IPS-11a (cell line): ENCODE results near the gene PRSS56.

Experiments used
- H3K4me3 ChIP-seq: one replicate; pipeline ENCODE4 v1.5.1; 2013; ENCODE audit warnings: low read depth, low read length, control low read depth

PRSS56 gene

DNA sequence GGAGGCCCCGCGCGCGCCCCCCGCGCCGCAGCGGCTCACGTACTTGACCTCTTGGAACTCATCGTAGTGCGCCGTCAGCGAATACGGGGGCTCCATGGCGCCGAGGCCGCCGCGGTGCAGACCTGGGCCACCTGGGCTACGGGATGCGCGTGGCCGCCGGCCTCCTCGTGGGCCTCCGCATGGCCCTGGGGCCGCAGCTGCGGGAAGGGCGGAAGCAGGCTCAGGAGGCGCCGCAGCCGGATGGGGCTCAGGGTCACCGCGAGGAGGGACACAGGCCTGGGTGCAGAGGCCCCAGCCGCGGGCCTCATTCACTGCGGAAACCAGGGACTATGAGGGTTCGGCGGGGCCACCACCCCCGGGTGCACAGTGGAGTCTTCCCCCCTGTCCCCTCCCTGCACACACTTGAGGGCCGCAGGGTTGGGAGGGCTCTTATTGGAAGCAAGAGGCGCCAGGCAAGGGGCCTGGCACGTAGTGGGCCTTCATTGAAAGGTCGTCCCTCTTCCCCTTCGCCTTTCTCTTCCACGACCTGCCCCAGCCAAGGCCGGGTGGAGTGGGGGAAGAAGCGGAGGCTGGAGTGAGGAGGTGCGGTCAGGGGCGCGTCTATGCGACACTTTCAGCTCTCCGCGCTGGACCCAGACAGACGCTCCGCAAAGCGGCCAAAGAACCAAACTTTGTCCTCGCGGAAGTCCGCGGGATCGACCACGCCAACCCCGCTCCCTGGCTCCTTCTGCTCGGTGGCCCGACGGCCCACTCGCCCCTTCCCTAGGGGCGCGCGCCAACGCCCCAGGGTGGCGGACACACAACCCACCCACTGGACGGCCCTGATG lies 33.4 kb upstream of the PRSS56 start:
- H3K4me3 ChIP-seq = no peak overlapping the region

DNA sequence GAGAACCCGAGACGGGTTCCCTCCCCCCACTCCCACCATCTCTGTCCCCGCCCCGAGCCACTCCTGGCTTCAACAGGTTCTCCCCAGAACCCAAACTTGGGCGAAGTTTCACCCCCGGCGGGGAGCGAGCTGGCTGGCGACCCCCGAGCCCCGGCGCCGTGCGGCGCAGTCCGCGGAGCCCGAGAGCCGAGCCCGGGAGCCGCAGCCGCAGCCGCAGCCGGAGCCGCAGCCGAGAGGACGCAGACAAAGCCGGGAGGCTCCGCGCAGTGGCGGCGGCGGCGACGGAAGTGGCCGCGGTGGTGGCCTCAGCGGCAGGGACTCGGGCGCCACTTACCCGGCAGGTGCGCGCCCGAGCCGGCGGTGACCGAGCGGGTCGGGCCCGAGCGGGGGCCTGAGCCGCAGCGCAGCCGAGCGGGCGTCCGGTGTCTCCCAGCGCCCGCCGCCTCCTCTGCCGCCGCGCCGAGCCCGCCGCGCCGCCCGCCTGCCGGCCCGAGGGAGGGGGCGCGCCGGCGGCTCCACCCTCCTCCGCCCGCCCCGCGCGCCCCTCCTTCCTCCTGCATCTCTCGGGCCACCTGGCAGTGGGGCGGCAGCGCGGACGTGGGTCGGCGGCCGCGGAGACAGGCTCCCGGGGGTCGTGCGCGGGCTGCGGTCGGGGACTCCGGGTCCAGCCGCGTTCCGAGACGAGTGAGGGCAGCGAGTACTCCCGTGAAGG lies 32.6 kb upstream of the PRSS56 start, which contains the start of gene ECEL1:
Gene ECEL1 (minus strand): TSS at position 450 of the 712 bp plus-strand sequence. CDS start 1,181 bp downstream, outside the sequence.
- H3K4me3 ChIP-seq = peak within 1 kb of the TSS; percentile 8

DNA sequence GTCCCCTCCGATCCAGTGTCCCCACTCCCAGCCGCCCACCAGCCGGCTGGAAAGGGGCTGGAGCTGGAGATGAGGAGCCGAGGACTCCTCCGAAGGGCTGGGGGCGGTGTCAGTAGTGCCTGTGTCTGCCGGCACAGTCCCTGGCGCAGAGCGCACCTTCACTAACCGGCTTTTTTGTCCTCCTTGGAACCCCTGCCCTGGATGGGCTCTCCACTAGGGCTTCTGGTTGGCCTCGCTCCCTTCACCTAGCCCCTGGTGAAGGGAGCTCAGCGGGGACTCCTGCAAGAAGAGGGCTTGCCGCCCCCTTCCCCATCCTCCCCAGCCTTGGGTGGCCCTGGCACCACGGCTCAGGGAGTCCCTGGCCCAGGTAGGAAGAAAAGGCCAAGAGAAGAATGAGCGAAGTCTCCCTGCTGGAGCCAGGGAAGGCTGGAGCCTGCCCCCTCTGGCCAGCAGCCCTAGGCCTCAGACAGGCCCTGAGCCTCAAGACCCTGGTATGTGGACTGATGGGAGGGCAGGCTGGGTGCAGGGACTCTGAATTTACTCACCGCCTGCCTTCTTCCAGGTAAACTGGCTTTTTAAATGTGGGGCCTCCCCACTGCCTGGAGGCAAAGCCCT lies 32.0 kb upstream of the PRSS56 start:
- H3K4me3 ChIP-seq = peak overlapping the region; percentile 8

DNA sequence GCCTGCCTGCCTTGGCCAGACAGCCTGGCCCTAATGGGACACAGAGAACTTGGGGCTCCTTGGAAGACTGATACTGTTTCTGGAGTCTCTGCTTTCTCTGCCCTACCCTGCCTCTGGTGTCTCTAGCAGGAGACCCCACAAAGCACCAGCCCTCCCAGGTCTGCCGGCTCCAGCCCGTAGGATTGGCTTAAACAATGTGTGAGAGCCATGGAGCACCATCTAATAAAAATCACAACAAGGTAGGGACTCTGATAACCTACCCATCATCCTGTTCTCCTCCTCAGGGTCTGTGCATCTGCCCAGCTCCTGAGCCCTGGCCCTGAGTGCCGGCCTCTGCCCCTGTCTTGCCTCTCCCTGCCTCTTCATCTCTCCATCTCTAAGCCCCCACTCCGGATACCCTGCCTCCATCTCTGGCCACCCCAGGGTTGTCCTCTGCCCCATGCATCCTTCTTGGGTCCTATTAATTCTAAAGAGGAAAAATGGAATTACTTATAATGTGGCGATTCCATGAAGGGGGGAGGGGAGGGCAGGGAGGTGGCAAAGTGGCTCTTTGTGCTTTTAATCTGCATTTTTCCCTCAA lies 31.4 kb upstream of the PRSS56 start:
- no peak overlapping the region for H3K4me3 ChIP-seq

DNA sequence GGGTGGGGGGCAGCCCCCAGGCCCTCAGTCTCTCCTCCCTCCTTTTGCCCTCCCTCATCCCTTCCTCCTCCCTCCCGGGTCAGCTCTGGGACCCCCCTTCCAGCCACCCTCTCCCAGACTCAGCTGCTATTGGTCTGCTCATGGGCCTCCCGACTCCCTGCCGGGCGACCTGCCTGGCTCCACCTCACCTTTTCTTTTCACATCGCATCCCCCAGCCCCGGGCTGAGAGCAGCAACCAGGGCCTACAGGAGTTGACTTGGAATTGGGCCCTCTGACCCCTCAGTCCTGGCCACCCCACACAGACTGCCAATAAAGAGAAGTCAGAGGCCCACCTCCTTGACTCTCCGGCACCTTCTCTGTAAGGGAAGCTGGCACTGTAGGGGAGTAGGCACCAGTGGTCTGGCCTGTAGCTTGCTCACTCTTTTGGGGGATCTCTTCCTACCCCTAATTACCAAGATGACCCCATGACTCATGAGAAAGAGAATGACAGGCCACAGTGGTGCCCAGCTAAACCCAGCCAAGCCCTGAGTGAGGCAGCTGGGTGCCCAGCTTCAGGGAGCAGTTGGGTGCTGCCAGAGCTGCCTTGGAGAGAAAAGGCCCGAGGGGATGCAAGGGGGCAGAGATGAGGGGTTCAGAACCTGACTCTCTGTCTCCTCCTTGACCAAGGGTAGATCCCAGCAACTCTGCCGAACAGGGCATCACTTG lies 30.5 kb upstream of the PRSS56 start:
- no peak overlapping the region for H3K4me3 ChIP-seq

DNA sequence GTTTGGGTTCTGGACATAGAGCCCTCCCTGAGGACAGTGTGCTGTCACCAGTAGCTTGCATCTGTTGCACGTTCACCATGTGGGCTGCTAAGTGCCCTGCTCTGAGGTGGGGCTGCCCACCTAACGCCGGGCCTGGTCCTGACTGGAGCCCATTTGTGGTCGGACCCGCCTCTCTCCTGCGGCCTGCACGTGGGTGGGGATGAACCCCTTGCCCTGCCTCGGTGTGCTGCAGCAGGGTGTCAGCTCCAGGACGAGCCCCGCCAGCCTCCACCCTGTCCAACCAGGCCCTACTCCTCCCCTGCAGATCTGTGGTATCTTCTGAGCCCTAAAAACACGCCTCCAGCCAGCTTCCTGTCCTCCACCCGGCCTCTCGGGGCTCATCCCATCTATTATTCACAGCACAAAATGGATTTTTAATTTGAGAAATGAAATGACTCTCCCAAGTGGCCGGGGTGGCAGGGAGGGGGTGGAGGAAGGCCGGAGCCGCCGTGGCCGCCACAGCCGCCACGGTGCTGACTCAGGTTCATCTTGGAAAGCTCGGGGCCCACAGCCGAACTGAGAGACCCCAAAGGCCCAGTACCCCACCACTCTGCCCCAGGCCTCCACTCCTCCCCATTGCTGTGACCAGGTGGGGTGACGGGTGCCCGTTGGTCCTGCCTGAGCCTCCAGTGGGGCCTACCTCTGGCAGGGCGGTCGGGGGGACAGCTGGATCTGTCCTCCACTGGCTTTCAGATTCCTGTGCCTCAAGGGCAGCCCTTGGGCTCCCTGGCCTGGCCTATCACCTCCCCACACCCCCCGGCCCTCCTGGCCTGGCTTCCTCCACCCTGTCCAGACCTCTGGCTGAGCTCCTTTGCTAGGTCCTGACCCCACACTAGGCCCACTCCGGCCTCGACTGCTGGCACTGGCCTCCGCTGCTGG lies 29.7 kb upstream of the PRSS56 start:
- H3K4me3 ChIP-seq = no peak overlapping the region

DNA sequence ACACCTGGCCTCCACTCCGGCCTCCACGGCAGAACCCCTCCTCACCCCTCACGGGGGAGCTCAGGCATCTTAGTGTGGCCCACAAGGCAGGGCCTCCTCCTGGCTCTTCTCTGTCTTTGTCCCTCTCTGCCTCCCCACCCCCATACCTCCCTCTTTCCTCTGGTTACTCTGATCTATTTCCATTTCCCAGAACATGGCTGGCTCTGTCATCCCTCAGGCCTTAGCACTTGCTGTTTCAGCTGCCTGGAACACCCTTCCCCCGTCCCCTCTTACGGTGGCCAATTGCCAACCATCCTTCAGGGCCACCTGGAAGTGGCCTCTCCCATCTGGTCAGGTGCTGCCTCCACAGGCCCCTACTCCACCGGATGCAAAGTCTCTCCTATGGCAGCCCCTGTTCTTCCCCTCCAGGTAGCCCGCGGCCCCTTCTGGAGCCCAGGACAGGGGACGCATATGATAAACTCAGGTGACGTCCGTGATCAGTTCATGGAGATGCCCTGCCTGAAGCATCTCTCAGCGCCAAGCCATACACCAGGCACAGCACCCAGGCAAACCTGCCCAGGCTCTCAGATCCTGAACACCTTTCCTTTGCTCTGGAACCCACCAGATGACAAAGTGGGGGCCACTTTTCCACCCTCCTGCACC lies 28.9 kb upstream of the PRSS56 start:
- no peak overlapping the region for H3K4me3 ChIP-seq

DNA sequence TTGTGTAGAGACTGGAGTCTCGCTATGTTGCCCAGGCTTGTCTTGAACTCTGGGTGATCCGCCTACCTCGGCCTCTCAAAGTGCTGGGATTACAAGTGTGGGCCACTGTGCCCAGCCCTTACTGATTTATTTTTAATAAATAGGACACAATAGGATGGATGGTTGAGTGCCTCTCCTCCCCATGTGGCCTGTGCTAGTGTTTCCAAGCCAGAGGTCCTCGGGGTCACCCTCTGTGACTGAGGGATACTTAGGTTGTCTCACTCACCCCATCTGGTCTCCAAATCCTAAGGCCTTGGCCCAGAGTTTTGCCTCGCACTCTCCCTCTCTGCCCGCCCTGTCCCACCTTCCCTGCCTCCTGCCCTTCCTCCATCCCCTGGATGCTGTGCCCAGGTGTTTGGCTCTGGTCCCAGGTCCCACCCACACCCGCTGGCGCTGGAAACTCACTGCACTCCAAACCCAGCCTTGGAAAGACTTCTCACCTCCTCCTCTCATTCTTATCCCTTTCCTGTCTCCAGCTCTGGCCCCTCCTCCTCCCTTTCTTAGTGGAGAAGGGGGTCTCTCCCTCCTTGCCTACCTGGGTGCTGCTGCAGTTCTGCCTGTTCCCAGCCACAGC lies 27.8 kb upstream of the PRSS56 start:
- H3K4me3 ChIP-seq = no peak overlapping the region

DNA sequence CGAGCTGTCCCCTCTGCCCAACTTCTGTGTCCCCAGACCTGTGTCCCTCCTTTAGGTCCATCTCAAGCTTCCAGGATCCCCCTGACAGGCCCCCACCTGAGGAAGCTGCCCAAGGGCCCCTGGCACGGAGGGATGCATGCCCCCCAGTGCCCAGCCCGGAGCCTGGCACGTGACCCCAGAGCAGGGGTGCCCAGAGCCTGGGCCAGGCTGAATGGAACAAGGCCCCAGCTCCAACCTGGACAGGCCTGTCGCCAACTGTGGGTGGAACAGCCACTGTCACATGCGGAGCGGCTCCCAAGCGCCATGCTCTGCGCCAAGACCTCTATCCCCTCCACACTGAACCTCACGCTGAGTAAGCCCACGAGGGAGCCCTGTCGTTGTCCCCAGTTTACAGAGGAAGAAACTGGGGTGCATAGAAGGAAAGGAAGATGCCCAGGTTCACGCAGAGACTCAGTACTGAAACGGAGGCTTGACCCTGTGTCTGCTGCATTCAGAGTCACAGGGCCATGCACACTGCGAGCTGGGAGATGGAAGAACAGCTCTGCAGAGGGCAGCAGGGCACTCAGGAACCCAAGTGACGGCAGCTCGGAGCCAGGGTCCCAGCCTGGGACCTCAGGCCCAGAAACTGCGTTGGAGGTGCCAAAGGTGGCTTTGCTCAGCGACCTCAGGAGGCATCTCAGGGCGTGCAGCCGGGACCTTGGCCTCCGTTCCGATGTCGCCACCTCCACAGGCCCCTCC lies 27.1 kb upstream of the PRSS56 start:
- no peak overlapping the region for H3K4me3 ChIP-seq

DNA sequence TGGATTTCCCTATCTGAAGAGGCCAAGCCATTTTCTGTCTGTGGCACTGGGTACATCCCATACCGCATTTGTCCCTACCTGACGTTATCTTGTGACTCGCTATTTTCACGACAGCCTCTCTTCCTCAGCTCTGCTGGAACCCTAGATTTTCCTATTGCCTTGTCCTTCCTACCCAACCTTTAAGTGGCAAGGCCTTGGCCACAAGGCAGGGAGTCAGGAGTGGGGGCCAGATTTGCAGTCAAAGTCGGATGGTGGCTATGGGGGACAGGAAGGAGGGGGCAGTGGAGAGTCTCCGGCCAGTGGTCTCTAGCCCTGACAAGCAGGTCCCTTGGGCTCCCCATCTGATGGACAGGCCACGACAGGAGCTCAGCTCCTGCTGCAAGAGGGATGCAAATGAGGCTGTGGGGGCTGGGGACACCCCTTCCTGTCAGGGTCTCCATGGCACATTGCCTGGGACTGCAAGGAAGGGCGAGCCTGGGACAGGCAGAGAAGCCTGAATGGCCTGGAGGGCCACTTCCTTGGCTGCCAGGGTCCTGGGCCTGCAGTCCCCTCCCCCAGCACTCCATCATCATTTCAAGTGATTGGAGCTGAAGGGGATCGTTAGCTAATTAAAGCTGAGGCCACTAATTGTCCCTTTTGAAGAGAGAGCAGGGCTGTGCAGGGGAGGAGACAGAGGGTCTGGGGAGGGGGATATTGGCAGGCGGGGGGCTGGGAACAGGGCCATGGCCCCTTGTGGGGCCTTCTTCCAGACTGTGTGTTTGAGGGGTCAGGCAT lies 26.3 kb upstream of the PRSS56 start:
- H3K4me3 ChIP-seq = no peak overlapping the region

DNA sequence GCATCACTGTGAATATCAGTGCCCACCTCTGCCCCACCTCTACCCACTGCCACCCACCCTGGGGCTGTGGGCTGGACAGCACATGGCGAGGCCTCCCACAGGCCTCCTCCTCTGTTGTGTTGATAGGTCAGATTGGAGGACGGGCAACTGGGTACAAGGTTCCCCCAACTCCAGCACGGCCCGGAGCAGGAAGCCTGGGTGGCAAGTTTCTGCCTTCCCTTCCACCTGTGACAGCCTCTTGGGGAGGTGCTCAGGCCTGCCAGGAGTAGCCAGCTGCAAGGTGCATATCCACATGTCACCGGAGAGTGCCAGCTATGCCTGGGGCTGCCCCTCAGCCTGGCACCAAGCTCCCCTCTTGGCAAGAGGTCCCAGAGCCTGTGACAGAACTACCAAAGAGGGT lies 25.6 kb upstream of the PRSS56 start:
- H3K4me3 ChIP-seq = no peak overlapping the region

DNA sequence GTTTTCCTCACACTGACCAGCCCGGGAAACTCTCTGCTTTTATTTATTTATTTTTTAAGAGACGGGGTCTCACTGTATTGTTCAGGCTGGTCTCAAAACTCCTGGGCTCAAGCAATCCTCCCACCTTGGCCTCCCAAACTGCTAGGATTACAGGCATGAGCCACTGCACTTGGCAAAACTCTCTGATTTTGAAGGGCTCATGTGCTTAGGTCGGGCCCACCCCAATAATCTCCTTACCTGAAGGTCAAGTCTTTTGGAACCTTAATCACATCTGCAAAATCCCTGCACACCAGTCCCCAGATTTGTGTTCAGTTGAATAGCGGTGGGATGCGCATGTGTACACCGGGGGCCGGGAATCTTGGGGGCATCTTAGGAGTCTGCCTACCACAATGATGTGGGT lies 24.9 kb upstream of the PRSS56 start:
- no peak overlapping the region for H3K4me3 ChIP-seq

DNA sequence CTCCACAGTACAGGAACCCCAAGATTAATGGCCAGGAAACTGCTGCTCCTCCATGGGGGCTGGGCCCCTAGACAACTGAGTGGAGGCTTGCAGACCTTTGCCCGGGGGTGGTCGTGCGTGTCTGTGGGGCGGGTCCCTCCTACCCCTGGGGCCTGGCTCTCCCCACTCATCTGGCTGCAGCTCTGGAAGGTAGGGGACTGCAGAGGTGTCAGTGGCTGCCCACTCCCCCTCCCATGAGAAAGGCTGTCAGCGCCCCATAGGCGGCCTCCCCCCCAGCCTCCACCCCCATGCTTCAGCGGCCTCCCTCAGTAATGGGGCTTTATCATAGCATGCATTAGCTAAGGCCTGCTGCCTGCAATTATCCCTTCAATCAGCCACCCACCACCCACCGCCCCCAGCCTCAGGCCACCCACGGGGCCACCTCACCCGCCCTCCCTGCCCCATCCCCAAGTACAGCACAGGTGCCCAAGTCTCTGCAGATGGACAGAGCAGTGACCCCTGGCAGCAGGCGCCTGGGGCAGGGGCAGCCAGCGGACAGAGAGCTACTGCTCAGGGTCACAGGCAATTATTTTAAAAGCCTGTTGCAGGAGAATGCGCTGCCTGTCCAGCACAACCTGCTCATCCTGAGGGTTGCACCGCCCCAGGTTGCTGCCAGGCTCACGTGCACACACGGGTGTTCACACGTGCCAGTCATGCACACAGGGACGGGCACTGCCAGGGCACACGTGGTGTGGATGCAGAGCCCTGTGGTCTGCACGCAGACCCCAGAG lies 23.5 kb upstream of the PRSS56 start:
- no peak overlapping the region for H3K4me3 ChIP-seq

DNA sequence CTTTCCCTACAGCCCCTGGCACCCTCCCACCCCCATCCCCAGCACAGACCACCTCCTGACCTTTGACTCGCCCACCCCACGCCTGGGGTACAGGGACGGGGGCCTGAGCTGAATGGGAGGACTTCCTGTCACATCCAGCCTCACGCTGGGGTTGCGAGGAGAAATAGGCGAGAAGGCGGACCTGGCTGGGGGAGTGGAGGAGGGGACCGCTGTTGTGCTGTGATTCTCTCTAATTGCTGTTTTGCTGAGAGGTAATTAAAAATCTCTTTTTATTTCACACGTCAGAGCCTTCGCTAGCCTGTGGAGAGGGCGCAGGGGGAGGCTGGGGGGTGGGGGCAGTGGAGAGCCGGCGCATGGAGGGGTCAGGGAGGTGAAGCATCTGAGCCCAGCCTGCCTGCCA lies 22.8 kb upstream of the PRSS56 start:
- no peak overlapping the region for H3K4me3 ChIP-seq

DNA sequence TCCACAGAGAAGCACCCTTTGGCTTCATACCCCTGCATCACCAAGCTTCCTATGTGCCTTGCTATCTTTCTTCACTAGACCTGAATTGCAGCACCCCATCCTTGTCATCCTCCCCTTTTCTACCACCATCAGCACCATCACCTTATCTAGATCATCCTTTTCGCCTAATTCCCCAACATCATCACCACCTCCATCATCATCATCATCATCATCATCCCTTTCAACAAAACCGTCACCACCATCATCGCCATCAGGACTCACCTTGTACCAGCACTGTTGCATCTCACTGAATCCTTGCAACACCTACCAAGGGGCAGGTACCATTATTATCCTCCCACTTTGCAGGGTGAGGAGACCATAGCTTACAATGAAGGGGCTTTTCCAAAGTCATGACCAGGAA lies 21.7 kb upstream of the PRSS56 start:
- H3K4me3 ChIP-seq = no peak overlapping the region

DNA sequence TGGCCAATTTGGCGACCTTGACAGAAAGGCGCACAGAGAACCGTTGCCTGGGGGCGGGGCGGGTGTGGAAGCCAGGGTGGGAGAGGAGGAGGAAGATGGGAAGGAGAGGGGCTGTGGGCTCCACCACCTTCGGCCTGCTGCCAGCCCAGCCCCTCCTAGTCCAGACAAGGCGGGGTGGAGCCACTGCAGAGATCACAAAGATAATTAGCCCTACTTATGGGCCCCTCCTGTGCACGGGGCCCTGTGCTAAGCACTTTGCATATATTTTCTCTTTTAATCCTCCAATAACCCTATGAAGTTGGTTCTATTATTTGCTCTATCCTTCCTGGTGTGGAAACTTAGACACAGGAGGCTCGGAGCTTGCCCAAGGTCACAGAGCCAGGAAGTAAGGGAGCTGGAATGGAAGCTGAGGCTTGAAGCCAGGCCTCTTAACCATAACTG lies 18.8 kb upstream of the PRSS56 start:
- H3K4me3 ChIP-seq = no peak overlapping the region
